ENCODE data around the gene MBOAT1.

GRCh38 chr6:20056350-20056992, 155.8 kb downstream of the MBOAT1 start:
- TF ChIP-seq CTCF (conservative IDR thresholded peaks at IDR 0.05; ENCODE audit: low read depth, low read length) (peak; percentile 78), EZH2 (IDR thresholded peaks at IDR 0.05; ENCODE audit: borderline replicate concordance, low read depth, low read length, poor library complexity, severe bottlenecking) (no peak)

Measured in A673 (cell line).